Activated naive CD4-positive, alpha-beta T cell treated with anti-CD3 and anti-CD28 coated beads for 36 hours (primary cell): ENCODE data around the gene RNF213. TPM values are rescaled to one million over a fixed set of nuclear protein-coding genes. Genes with fewer than 3 reads are reported as not detected.

Experiments used
- CTCF ChIA-PET: fragments of 350-600 bp; sonication (Branson Sonifier 250); formaldehyde crosslinking; loops from one replicate; lab custom pipeline; 2021; ENCODE audit warnings: antibody characterized with exemption; lab: Charles Lee
- DNase-seq: peaks from one replicate; pipeline ENCODE4 v3.0.0-alpha.2; 2020
- H3K27ac Mint-ChIP-seq: one replicate; pipeline ENCODE4 v1.8.0; 2021; ENCODE audit warnings: mild to moderate bottlenecking, mixed read lengths
- H3K27me3 Mint-ChIP-seq: one replicate; pipeline ENCODE4 v1.8.0; 2021; ENCODE audit warnings: low read depth, mixed read lengths
- H3K36me3 Mint-ChIP-seq: one replicate; pipeline ENCODE4 v1.8.0; 2021; ENCODE audit warnings: low read depth, mixed read lengths
- H3K4me1 Mint-ChIP-seq: one replicate; pipeline ENCODE4 v1.8.0; 2021; ENCODE audit warnings: low read depth, mixed read lengths
- H3K4me3 Mint-ChIP-seq: one replicate; pipeline ENCODE4 v1.8.0; 2021; ENCODE audit warnings: mild to moderate bottlenecking, moderate library complexity, mixed read lengths
- H3K9me3 Mint-ChIP-seq: one replicate; pipeline ENCODE4 v1.8.0; 2021; ENCODE audit warnings: mixed read lengths
- intact Hi-C: fragments of 100-400 bp; cut with micrococcal nuclease; formaldehyde crosslinking; loops from one replicate; pipeline ENCODE4 v1.15.1; 2023
- total RNA-seq, 2 experiments: library from RNA; stranded (reverse); gene quantifications; one replicate each; pipeline ENCODE4 v1.2.3, GENCODE V29; 2021

The RNF213 gene
- total RNA-seq, 2 experiments from 2014 or later = 234 to 250 TPM

GRCh38 chr17:80379348-80379747 lies 118.7 kb downstream of the RNF213 start:
- intact Hi-C loops = no loop called here
- CTCF ChIA-PET = interaction anchor here (0.9 kb wide), 1 partner anchor 197 kb away, joined by 4 read pairs; no protein-coding TSS in a partner anchor
- Mint-ChIP-seq H3K27ac (no peak overlapping the region), H3K9me3 (no peaks in the 10 kb centered on the region), H3K4me1 (no peaks in the 10 kb centered on the region), H3K27me3 (no peaks in the 10 kb centered on the region), H3K4me3 (no peak overlapping the region), H3K36me3 (peaks cover 60% of the 10 kb centered on the region)
- no peak for DNase-seq

- H3K4me1 Mint-ChIP-seq = no peaks in the 10 kb centered on the region
- H3K27me3 Mint-ChIP-seq = no peaks in the 10 kb centered on the region
- H3K27ac Mint-ChIP-seq = no peak overlapping the region
- no peak for DNase-seq
- H3K36me3 Mint-ChIP-seq = peaks cover 59% of the 10 kb centered on the region
- H3K9me3 Mint-ChIP-seq = no peaks in the 10 kb centered on the region
- H3K4me3 Mint-ChIP-seq = no peak overlapping the region
- intact Hi-C loops = no loop called here
- CTCF ChIA-PET = no interaction called here
Measured at GRCh38 chr17:80380068-80380467, 119.4 kb downstream of the RNF213 start.

- no peak for DNase-seq
- H3K4me3 Mint-ChIP-seq = no peak overlapping the region
- H3K9me3 Mint-ChIP-seq = no peaks in the 10 kb centered on the region
- H3K4me1 Mint-ChIP-seq = no peaks in the 10 kb centered on the region
- peaks cover 63% of the 10 kb centered on the region for H3K36me3 Mint-ChIP-seq
- H3K27me3 Mint-ChIP-seq = no peaks in the 10 kb centered on the region
- CTCF ChIA-PET = no interaction called here
- H3K27ac Mint-ChIP-seq = no peak overlapping the region
- intact Hi-C loops = no loop called here
Measured at GRCh38 chr17:80380555-80381002, 119.9 kb downstream of the RNF213 start.

- DNase-seq = no peak
- intact Hi-C loops = no loop called here
- H3K4me1 Mint-ChIP-seq = no peaks in the 10 kb centered on the region
- CTCF ChIA-PET = no interaction called here
- H3K9me3 Mint-ChIP-seq = no peaks in the 10 kb centered on the region
- no peak overlapping the region for H3K4me3 Mint-ChIP-seq
- peaks cover 60% of the 10 kb centered on the region for H3K36me3 Mint-ChIP-seq
- no peaks in the 10 kb centered on the region for H3K27me3 Mint-ChIP-seq
- no peak overlapping the region for H3K27ac Mint-ChIP-seq
Measured at GRCh38 chr17:80381416-80381923, 120.8 kb downstream of the RNF213 start.

- no peaks in the 10 kb centered on the region for H3K4me1 Mint-ChIP-seq
- H3K4me3 Mint-ChIP-seq = no peak overlapping the region
- CTCF ChIA-PET = no interaction called here
- peaks cover 60% of the 10 kb centered on the region for H3K36me3 Mint-ChIP-seq
- no peak overlapping the region for H3K27ac Mint-ChIP-seq
- no peaks in the 10 kb centered on the region for H3K27me3 Mint-ChIP-seq
- DNase-seq = no peak
- intact Hi-C loops = no loop called here
- no peaks in the 10 kb centered on the region for H3K9me3 Mint-ChIP-seq
Measured at GRCh38 chr17:80382446-80382845, 121.8 kb downstream of the RNF213 start.

- Mint-ChIP-seq H3K27ac (no peak overlapping the region), H3K4me1 (no peaks in the 10 kb centered on the region), H3K9me3 (no peaks in the 10 kb centered on the region), H3K36me3 (peaks cover 60% of the 10 kb centered on the region), H3K4me3 (no peak overlapping the region), H3K27me3 (no peaks in the 10 kb centered on the region)
- DNase-seq = no peak
- CTCF ChIA-PET = no interaction called here
- intact Hi-C loops = no loop called here
Measured at GRCh38 chr17:80382956-80383355, 122.3 kb downstream of the RNF213 start.

- H3K9me3 Mint-ChIP-seq = no peaks in the 10 kb centered on the region
- no peak for DNase-seq
- intact Hi-C loops = no loop called here
- CTCF ChIA-PET = interaction anchor here (1.2 kb wide), 1 partner anchor 189 kb away, joined by 3 read pairs; no protein-coding TSS in a partner anchor
- peak overlapping the region; percentile 61 for H3K27ac Mint-ChIP-seq
- H3K27me3 Mint-ChIP-seq = no peaks in the 10 kb centered on the region
- H3K36me3 Mint-ChIP-seq = peaks cover 64% of the 10 kb centered on the region
- H3K4me3 Mint-ChIP-seq = no peak overlapping the region
- no peaks in the 10 kb centered on the region for H3K4me1 Mint-ChIP-seq
Measured at GRCh38 chr17:80384078-80384960, 123.7 kb downstream of the RNF213 start.

- intact Hi-C loops = no loop called here
- CTCF ChIA-PET = interaction anchor here (1.2 kb wide), 1 partner anchor 190 kb away, joined by 3 read pairs; no protein-coding TSS in a partner anchor
- no peaks in the 10 kb centered on the region for H3K9me3 Mint-ChIP-seq
Measured at GRCh38 chr17:80385046-80385445, 124.4 kb downstream of the RNF213 start.

GRCh38 chr17:80386341-80386740 lies 125.7 kb downstream of the RNF213 start:
- CTCF ChIA-PET = no interaction called here
- intact Hi-C loops = no loop called here
- no peak for DNase-seq
- Mint-ChIP-seq H3K27ac (no peak overlapping the region), H3K4me3 (no peak overlapping the region), H3K4me1 (no peaks in the 10 kb centered on the region), H3K9me3 (no peaks in the 10 kb centered on the region), H3K27me3 (no peaks in the 10 kb centered on the region), H3K36me3 (peaks cover 61% of the 10 kb centered on the region)

More at GRCh38 chr17:80385046-80385445, 124.4 kb downstream of the RNF213 start:
- H3K27ac Mint-ChIP-seq = no peak overlapping the region
- H3K36me3 Mint-ChIP-seq = peaks cover 65% of the 10 kb centered on the region
- no peaks in the 10 kb centered on the region for H3K4me1 Mint-ChIP-seq
- H3K27me3 Mint-ChIP-seq = no peaks in the 10 kb centered on the region
- no peak overlapping the region for H3K4me3 Mint-ChIP-seq
- no peak for DNase-seq

- intact Hi-C loops = no loop called here
- Mint-ChIP-seq H3K4me3 (no peak overlapping the region), H3K4me1 (no peaks in the 10 kb centered on the region), H3K27ac (no peak overlapping the region), H3K27me3 (no peaks in the 10 kb centered on the region), H3K36me3 (peaks cover 60% of the 10 kb centered on the region), H3K9me3 (no peaks in the 10 kb centered on the region)
- no peak for DNase-seq
- CTCF ChIA-PET = interaction anchor here (0.6 kb wide), 1 partner anchor 272 kb away, joined by 3 read pairs; no protein-coding TSS in a partner anchor
Measured at GRCh38 chr17:80387071-80387470, 126.4 kb downstream of the RNF213 start.

GRCh38 chr17:80388175-80388574 lies 127.5 kb downstream of the RNF213 start:
- Mint-ChIP-seq H3K4me3 (no peak overlapping the region), H3K9me3 (no peaks in the 10 kb centered on the region), H3K27me3 (no peaks in the 10 kb centered on the region), H3K36me3 (peaks cover 60% of the 10 kb centered on the region), H3K4me1 (no peaks in the 10 kb centered on the region), H3K27ac (no peak overlapping the region)
- CTCF ChIA-PET = no interaction called here
- DNase-seq = no peak
- intact Hi-C loops = no loop called here

GRCh38 chr17:80388601-80389000 lies 127.9 kb downstream of the RNF213 start:
- H3K4me1 Mint-ChIP-seq = no peaks in the 10 kb centered on the region
- H3K27ac Mint-ChIP-seq = no peak overlapping the region
- H3K4me3 Mint-ChIP-seq = no peak overlapping the region
- no peaks in the 10 kb centered on the region for H3K9me3 Mint-ChIP-seq
- no peak for DNase-seq
- intact Hi-C loops = no loop called here
- CTCF ChIA-PET = no interaction called here
- peaks cover 56% of the 10 kb centered on the region for H3K36me3 Mint-ChIP-seq
- H3K27me3 Mint-ChIP-seq = no peaks in the 10 kb centered on the region
